ENCODE data around the gene TBK1. TPM values are rescaled to one million over a fixed set of nuclear protein-coding genes. Genes with fewer than 3 reads are reported as not detected.
A peak's percentile ranks its signal among the peaks of the same experiment; 100 is the strongest.

Gene TBK1
- total and polyA plus RNA-seq, 2 of the 4 experiments (the other 2 are of a cell fraction), result 9.9 to 11.6 TPM

GRCh38 chr12:64404470-64405256, 47.3 kb upstream of the TBK1 start (continued):
- peak; percentile 70 for TF ChIP-seq MAZ (IDR thresholded peaks at IDR 0.05; ENCODE audit: borderline replicate concordance, low read depth, low read length)
- no peak for TF ChIP-seq RFX5 (IDR thresholded peaks at IDR 0.05; ENCODE audit: low read depth, low read length)

GRCh38 chr12:64407342-64408223, 44.3 kb upstream of the TBK1 start:
- H2BK15ac ChIP-seq (ENCODE audit: low read depth, low read length), result no peak overlapping the region
- 89% methylated on average over 4 of the region's 9 CpGs; no CpG with 5 or more reads in 1 of the 2 experiments for WGBS, 2 experiments (ENCODE audit: extremely low coverage in 2 of 2, insufficient read length in 1 of 2)
- CTCF ChIA-PET, result no interaction called here
- H3K4me1 ChIP-seq (ENCODE audit: control insufficient read depth, insufficient read depth, low read length), result peaks cover 5% of the 10 kb centered on the region
- H4K5ac ChIP-seq (ENCODE audit: low read depth, low read length), result no peak overlapping the region
- peak overlapping the region; percentile 14; the same call in 1 of the 2 replicates for H3K4me2 ChIP-seq (ENCODE audit: low read depth, low read length)
- no peak overlapping the region for H3K4ac ChIP-seq (ENCODE audit: low read depth, low read length)
- H3K4me3 ChIP-seq (ENCODE audit: insufficient read depth, low read depth, low read length), result no peak overlapping the region
- in situ Hi-C loops (cut with MboI; ENCODE audit: low sequenced_read_pairs), result no loop called here
- H4K20me1 ChIP-seq (ENCODE audit: insufficient read depth, low read length), result peaks cover 22% of the 10 kb centered on the region
- POLR2A ChIA-PET (ENCODE audit: unreplicated experiment), result interaction anchor here (0.6 kb wide), 1 partner anchor 156 kb away, joined by 3 read pairs; no protein-coding TSS in a partner anchor
- H3K14ac ChIP-seq (replicated peaks; ENCODE audit: low read depth, low read length), result no peak overlapping the region
- no peak for ATAC-seq (ENCODE audit: low read depth)
- H3K9me1 ChIP-seq (ENCODE audit: insufficient read depth, low read length), result peaks cover 4% of the 10 kb centered on the region
- intact Hi-C loops (cut with micrococcal nuclease), result loop anchor here (5.0 kb wide), 1 partner anchor 580 kb away; no protein-coding TSS in a partner anchor
- no peak overlapping the region for H4K91ac ChIP-seq (ENCODE audit: insufficient read depth, low read depth, low read length)
- no peak overlapping the region for H2AFZ ChIP-seq (replicated peaks; ENCODE audit: low read length, poor library complexity)
- H3K27me3 ChIP-seq (ENCODE audit: control insufficient read depth, insufficient read depth, low read length), result no peaks in the 10 kb centered on the region
- H3K9ac ChIP-seq (ENCODE audit: low read depth, low read length), result no peak overlapping the region
- H3K36me3 ChIP-seq (ENCODE audit: control insufficient read depth, insufficient read depth, low read length), result peaks cover 13% of the 10 kb centered on the region
- no peak overlapping the region for H2BK5ac ChIP-seq (ENCODE audit: low read depth, low read length, poor library complexity, severe bottlenecking)
- no peaks in the 10 kb centered on the region for H3K9me3 ChIP-seq (ENCODE audit: control insufficient read depth, insufficient read depth, low read length)
- H2AK5ac ChIP-seq (ENCODE audit: low read depth, low read length), result no peak overlapping the region
- TF ChIP-seq POLR2A (IDR thresholded peaks at IDR 0.05; ENCODE audit: low read depth, low read length) (0 out of 2 replicates have a peak, but pooled peaks have one; percentile 29), CTCF (conservative IDR thresholded peaks at IDR 0.05; ENCODE audit: low read depth, low read length) (no peak)
- H3K23ac ChIP-seq (ENCODE audit: low read depth, low read length), result peak overlapping the region; percentile 23; the same call in 1 of the 2 replicates
- 0 out of 4 replicates have a peak overlapping the region, but pooled peaks of 1 of the 2 experiments have one; percentile 37 for H4K8ac ChIP-seq (ENCODE audit: low read depth in 2 of 2, low read length in 2 of 2)
- no peak overlapping the region for H2BK20ac ChIP-seq (ENCODE audit: low read depth, low read length)
- dilution Hi-C loops (cut with HindIII; ENCODE audit: low sequenced_read_pairs, unreplicated experiment), result no loop called here
- DNase-seq, result no peak
- no TSS peak for BruUV-seq (replicated peaks)
- H3K18ac ChIP-seq (ENCODE audit: low read depth, low read length), result no peak overlapping the region
- peaks cover 24 to 49% of the 10 kb centered on the region in 2 experiments for H3K79me1 ChIP-seq (ENCODE audit: low read depth in 1 of 2, low read length in 2 of 2)
- H3K56ac ChIP-seq (ENCODE audit: extremely low read depth, insufficient read depth, low read length), result no peak overlapping the region
- no peak overlapping the region for H2BK120ac ChIP-seq (ENCODE audit: low read depth, low read length)
- no peak overlapping the region for H3K27ac ChIP-seq (ENCODE audit: insufficient read depth, low read length)
- H2AK9ac ChIP-seq (replicated peaks; ENCODE audit: low read depth, low read length, poor library complexity), result no peak overlapping the region

All from IMR-90 (cell line).